Measurements from ENCODE around the gene FRS3. TPM values are rescaled to one million over a fixed set of nuclear protein-coding genes. Genes with fewer than 3 reads are reported as not detected.
A peak's percentile ranks its signal among the peaks of the same experiment; 100 is the strongest.

Gene FRS3
- total and polyA plus RNA-seq, 8 donors, result 0.29 to 22.2 (median 3.6) TPM

DNA sequence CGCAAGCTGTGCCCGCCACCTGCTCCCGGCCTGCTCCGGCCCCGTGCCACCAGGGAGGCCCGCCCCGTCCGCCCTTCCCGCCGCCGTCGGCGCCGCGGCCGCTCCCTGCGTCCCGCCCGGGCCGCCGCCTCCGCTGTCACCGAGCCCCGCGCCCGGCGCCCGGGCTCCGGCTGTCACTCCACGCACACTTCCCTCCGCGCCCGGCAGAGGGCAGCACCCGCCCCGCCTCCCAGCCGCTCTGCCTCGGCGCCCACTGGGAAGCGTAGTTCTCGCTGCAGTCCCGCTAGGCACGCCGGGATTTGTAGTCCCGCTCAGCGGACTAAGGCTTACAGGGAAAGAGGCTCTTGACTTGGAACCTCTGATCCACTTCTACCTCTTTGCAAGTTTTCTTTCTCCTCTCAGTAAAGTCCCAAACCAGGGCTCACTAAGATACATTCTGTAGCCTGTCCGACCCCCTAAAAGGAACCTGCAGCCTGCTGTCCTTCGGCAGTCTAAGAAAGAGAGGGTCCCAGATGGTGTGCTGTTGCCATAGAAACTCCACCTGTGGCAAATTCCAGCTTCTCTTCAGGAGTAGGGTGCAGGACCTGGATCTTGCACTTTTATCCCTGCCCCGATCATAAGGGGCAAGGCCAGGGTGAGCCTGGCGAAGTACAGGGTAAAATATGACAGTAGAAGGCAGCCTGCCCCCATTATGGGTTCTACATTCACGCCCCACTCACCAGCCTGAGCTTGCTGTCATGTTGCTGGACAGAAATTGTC, 44.1 kb downstream of the FRS3 start, which contains the start of gene TFEB:
TSS of gene TFEB (minus strand) at position 182 of the 759 bp plus-strand sequence. CDS start 44,395 bp downstream, outside the sequence.
- H3K36me3 ChIP-seq, result peaks cover 0 to 12% (median 0%) of the 10 kb centered on the region in 4 donors
- WGBS, 5 donors, result 3 to 10% (median 4%) methylated on average over 21 to 50 of the region's 50 CpGs
- DNase-seq, result peak; percentile 97 to 98
- H3K9me3 ChIP-seq, result no peaks in the 10 kb centered on the region
- peak within 1 kb of the TSS; percentile 55 to 88 (median 82) for H3K4me3 ChIP-seq
- TF ChIP-seq POLR2AphosphoS5 (IDR thresholded peaks at IDR 0.05), result peak; percentile 78 to 97 (median 86)
- TF ChIP-seq, protein P1, sequence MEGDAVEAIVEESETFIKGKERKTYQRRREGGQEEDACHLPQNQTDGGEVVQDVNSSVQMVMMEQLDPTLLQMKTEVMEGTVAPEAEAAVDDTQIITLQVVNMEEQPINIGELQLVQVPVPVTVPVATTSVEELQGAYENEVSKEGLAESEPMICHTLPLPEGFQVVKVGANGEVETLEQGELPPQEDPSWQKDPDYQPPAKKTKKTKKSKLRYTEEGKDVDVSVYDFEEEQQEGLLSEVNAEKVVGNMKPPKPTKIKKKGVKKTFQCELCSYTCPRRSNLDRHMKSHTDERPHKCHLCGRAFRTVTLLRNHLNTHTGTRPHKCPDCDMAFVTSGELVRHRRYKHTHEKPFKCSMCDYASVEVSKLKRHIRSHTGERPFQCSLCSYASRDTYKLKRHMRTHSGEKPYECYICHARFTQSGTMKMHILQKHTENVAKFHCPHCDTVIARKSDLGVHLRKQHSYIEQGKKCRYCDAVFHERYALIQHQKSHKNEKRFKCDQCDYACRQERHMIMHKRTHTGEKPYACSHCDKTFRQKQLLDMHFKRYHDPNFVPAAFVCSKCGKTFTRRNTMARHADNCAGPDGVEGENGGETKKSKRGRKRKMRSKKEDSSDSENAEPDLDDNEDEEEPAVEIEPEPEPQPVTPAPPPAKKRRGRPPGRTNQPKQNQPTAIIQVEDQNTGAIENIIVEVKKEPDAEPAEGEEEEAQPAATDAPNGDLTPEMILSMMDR (IDR thresholded peaks at IDR 0.05), result peak in 5 of 7 experiments; percentile 69 to 99 (median 85)
- no peak for TF ChIP-seq EP300 (IDR thresholded peaks at IDR 0.05)
- TF ChIP-seq POLR2A (IDR thresholded peaks at IDR 0.05), result peak in 2 of 4 donors; percentile 47 to 62
- intact Hi-C loops (cut with DNase I; ENCODE audit: low total_unique reads), result no loop called here
- H3K4me1 ChIP-seq, result peaks cover 28 to 50% (median 44%) of the 10 kb centered on the region in 4 donors
- peak within 1 kb of the TSS; percentile 89 to 98 (median 94) for H3K27ac ChIP-seq
- no peaks in the 10 kb centered on the region for H3K27me3 ChIP-seq

DNA sequence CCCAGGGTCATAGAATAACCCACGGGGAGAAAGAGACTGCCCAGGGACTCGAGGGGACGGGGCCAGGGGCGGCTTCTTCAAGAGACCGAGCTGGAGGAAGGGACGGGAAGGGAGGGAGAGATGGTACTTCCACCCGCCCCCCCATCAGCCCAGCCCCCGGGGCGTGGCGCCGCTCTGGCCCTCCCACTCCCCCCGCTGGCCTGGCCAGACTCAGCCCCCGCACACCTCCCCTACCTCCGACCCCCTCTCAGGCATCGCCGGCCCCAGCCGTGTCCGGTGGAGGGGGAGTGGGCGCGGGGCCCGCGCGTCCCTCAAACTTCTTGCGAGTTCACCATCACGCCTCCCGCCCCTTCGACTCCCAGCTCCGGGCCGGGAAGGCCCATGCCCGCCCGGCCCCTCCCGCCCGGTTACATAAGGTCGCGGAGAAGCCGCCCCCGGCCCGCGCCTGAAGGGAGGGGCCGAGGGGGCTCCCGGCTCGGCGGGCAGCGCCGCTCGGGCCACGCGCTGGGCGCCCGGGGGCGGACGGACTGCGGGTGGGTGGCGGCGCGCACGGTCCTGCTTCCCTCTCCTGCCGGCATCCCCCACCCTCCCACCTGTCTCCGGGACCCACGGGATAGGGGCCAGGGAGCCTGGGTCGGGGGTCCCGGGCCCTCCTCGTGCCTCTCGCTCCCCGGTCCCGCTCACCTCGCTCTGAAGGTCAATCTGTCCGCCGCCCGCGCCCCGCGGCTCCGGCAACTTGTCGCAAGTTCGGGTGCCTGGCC, 44.9 kb downstream of the FRS3 start:
- peak; percentile 83 to 93 for DNase-seq
- 0 to 1% (median 0%) methylated on average over 9 to 76 of the region's 76 CpGs for WGBS, 5 donors
- Histone ChIP-seq H3K4me1 (peaks cover 31 to 52% (median 51%) of the 10 kb centered on the region in 4 donors), H3K27ac (peak overlapping the region; percentile 89 to 98 (median 94)), H3K4me3 (peak overlapping the region; percentile 55 to 88 (median 82)), H3K9me3 (no peaks in the 10 kb centered on the region), H3K27me3 (no peaks in the 10 kb centered on the region), H3K36me3 (peaks cover 0 to 7% (median 0%) of the 10 kb centered on the region in 4 donors)
- intact Hi-C loops (cut with DNase I; ENCODE audit: low total_unique reads), result no loop called here
- TF ChIP-seq POLR2A (IDR thresholded peaks at IDR 0.05) (no peak), EP300 (IDR thresholded peaks at IDR 0.05) (no peak), POLR2AphosphoS5 (IDR thresholded peaks at IDR 0.05) (peak in 1 of 3 donors; percentile 50)
- TF ChIP-seq, protein P1 (IDR thresholded peaks at IDR 0.05), result no peak

DNA sequence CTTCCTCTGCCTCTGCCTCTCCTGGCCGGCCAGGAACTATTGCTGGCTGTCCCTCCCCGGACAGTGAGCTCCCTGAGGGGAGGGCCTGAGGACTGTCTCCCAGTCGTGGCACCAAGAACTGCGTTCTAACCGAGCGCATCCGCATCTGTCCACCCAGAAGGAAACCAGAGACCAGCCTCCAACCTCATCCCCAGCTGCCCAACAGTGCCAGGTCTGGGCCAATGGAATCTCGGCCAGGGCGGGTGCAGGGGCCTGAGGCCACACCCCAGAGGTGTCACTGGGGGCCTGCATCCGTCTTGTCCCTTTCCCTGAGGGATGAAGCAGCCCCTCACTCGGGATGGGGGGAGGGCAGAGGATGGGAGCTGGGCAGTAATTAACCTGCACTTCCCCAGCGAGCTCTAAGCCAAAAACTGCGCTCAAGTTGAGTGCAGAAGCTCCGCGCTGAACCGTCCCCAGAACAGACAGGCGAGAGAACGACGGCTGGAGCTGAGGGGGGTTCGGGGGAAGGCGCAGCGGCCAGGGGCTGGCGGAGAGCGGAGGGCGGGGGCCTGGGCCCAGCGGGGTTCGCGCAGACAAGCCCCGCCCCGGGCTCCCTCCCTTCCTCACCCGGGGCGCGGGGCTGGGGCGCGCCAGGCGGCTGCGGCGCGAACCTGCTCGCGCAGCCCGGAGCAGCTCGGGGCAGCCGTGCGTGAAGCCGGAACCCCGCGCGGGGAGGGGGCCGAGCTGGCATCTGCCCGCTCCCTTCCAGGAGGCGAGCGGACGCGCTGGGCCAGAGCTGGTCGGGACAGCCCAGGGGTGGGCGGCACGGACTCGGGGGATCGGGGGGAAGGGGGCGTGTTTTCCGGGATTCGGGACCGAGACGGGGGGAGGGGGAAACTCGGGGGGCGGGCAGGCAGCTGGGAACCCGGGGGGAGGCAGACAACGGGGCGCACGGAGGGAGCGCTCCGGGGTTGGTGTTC, 45.7 kb downstream of the FRS3 start:
- H3K36me3 ChIP-seq, result no peaks in the 10 kb centered on the region
- peak overlapping the region; percentile 89 to 98 (median 94) for H3K27ac ChIP-seq
- DNase-seq, result peak; percentile 77 to 95
- no peak for TF ChIP-seq EP300 (IDR thresholded peaks at IDR 0.05)
- TF ChIP-seq, protein P1 (IDR thresholded peaks at IDR 0.05), result no peak
- no peak for TF ChIP-seq POLR2A (IDR thresholded peaks at IDR 0.05)
- peak in 2 of 3 donors; percentile 43 to 48 for TF ChIP-seq POLR2AphosphoS5 (IDR thresholded peaks at IDR 0.05)
- H3K4me3 ChIP-seq, result peak overlapping the region; percentile 55 to 88 (median 82)
- H3K9me3 ChIP-seq, result no peaks in the 10 kb centered on the region
- H3K27me3 ChIP-seq, result no peaks in the 10 kb centered on the region
- 1 to 4% (median 3%) methylated on average over 24 to 73 of the region's 73 CpGs for WGBS, 5 donors
- H3K4me1 ChIP-seq, result peaks cover 33 to 61% (median 59%) of the 10 kb centered on the region in 4 donors
- intact Hi-C loops (cut with DNase I; ENCODE audit: low total_unique reads), result no loop called here
